IPS DF 6.9 (cell line): ENCODE results near the gene GBP4.

Experiments used
- DNase-seq: peaks from one replicate; pipeline ENCODE4 v3.0.0-alpha.2; 2013; ENCODE audit warnings: low read depth, low spot score
- H3K27ac ChIP-seq: one replicate; pipeline ENCODE4 v1.5.1; 2013; ENCODE audit warnings: low read length, control low read depth
- H3K27me3 ChIP-seq: 2 replicates; pipeline ENCODE4 v1.6.1; 2013; ENCODE audit warnings: mild to moderate bottlenecking, low read length; ENCODE audit not compliant: control insufficient read depth, insufficient read depth
- H3K36me3 ChIP-seq: 2 replicates; pipeline ENCODE4 v1.6.1; 2013; ENCODE audit warnings: low read length; ENCODE audit not compliant: control insufficient read depth, insufficient read depth
- H3K4me1 ChIP-seq: 2 replicates; pipeline ENCODE4 v1.6.1; 2013; ENCODE audit warnings: low read length; ENCODE audit not compliant: control insufficient read depth, insufficient read depth
- H3K4me3 ChIP-seq: 2 replicates; pipeline ENCODE4 v1.5.1; 2013; ENCODE audit warnings: mild to moderate bottlenecking, low read length
- H3K9me3 ChIP-seq: 2 replicates; pipeline ENCODE4 v1.6.1; 2013; ENCODE audit warnings: low read length, inconsistent platforms; ENCODE audit not compliant: control insufficient read depth, insufficient read depth
- WGBS: extraction: QIAGEN DNeasy Blood & Tissue Kit; methylation state at CpG from one replicate; pipeline ENCODE4 v1.1.7; 2013; ENCODE audit warnings: mixed read lengths, missing lambda C conversion rate; ENCODE audit not compliant: insufficient read length, insufficient coverage; 5-methylcytosine and 5-hydroxymethylcytosine counted together

GBP4 gene

DNA sequence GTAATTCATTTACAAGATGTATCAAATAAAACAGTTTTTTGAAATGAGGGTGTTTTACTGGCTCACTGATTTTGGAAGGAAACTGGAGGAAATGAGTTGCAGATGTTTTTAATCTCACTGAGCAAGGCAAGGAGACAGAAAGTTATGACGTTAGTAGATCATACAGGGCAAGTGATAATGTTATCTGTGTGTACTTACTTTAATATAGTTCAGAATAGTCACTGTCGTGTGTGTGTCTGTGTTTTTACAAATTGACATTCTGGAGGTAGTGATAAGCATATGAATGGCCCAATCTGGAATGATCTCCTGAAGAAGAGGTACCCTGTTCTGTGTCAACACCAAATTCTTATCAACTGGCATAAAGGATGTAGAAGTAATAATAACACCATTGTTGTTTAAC, 1.9 kb upstream of the GBP4 start:
- no peaks in the 10 kb centered on the region for H3K36me3 ChIP-seq
- WGBS: no CpG with 5 or more reads among the region's 2 CpGs
- peaks cover 3% of the 10 kb centered on the region; the same call in 1 of the 2 replicates for H3K9me3 ChIP-seq
- H3K27ac ChIP-seq: no peak overlapping the region
- DNase-seq: no peak
- H3K4me1 ChIP-seq: peaks cover 1% of the 10 kb centered on the region; the same call in 1 of the 2 replicates
- H3K27me3 ChIP-seq: no peaks in the 10 kb centered on the region
- no peak overlapping the region for H3K4me3 ChIP-seq

GRCh38 chr1:89199525-89200031, 836 bp upstream of the GBP4 start:
- peaks cover 1% of the 10 kb centered on the region; the same call in 1 of the 2 replicates for H3K4me1 ChIP-seq
- H3K4me3 ChIP-seq: no peak overlapping the region
- no peaks in the 10 kb centered on the region for H3K27me3 ChIP-seq
- no peaks in the 10 kb centered on the region for H3K36me3 ChIP-seq
- no peak for DNase-seq
- no peaks in the 10 kb centered on the region for H3K9me3 ChIP-seq
- WGBS: no CpG with 5 or more reads among the region's 1 CpG
- H3K27ac ChIP-seq: no peak overlapping the region

- Histone ChIP-seq H3K27ac (no peak overlapping the region), H3K4me1 (peaks cover 1% of the 10 kb centered on the region; the same call in 1 of the 2 replicates), H3K4me3 (no peak overlapping the region), H3K36me3 (no peaks in the 10 kb centered on the region), H3K27me3 (no peaks in the 10 kb centered on the region), H3K9me3 (no peaks in the 10 kb centered on the region)
- no CpG with 5 or more reads among the region's 8 CpGs for WGBS
- DNase-seq: no peak
These were observed 661 bp downstream of the GBP4 start for GRCh38 chr1:89198081-89198480.

- WGBS: no CpG with 5 or more reads among the region's 3 CpGs
- H3K27me3 ChIP-seq: no peaks in the 10 kb centered on the region
- H3K4me1 ChIP-seq: peaks cover 1% of the 10 kb centered on the region; the same call in 1 of the 2 replicates
- H3K36me3 ChIP-seq: no peaks in the 10 kb centered on the region
- no peak overlapping the region for H3K4me3 ChIP-seq
- no peaks in the 10 kb centered on the region for H3K9me3 ChIP-seq
- H3K27ac ChIP-seq: no peak overlapping the region
- no peak for DNase-seq
These were observed 3.3 kb downstream of the GBP4 start for GRCh38 chr1:89195476-89195875.

DNA sequence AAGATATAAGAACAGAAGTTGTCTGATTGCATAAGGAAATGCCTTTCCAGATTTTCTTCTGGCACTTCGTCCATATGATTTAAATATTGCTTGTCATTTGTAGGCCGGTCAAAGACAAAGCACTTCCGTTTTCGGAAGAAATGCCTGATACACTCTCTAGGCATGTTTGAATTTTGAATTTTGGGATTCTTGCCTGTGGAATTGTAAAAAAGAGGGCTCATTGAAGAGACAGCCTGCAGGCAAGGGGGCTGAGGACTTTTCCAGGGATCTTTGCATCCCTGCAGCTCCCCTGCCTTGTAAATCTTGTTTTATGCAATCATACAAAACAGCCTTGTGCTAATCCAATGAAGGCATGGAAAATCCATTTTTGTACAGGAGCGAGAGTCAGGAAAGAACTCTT, 7.4 kb downstream of the GBP4 start:
- H3K27ac ChIP-seq: no peak overlapping the region
- H3K36me3 ChIP-seq: no peaks in the 10 kb centered on the region
- WGBS: no CpG with 5 or more reads among the region's 5 CpGs
- H3K27me3 ChIP-seq: no peaks in the 10 kb centered on the region
- H3K9me3 ChIP-seq: no peaks in the 10 kb centered on the region
- DNase-seq: no peak
- H3K4me3 ChIP-seq: no peak overlapping the region
- no peaks in the 10 kb centered on the region for H3K4me1 ChIP-seq

DNA sequence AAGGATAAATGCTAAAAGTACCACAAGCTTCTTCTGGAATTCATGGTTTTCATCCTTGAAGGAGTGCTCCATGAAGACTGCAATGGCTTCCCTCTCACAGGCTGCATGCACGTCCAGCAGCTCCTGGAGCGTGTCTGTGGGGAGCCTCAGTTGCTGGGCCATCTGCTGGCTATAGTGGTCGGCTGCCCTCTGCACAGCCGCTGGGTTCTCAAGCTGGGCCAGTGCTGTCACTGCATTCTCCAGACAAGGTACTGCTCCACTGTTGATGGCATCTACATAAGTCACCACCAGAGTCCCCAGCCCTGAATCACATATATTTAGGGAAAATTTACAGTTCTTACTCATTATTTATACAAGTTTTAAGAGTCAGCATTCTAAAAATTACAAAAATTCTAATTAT, 8.7 kb downstream of the GBP4 start:
- Histone ChIP-seq H3K4me1 (no peaks in the 10 kb centered on the region), H3K4me3 (no peak overlapping the region), H3K27ac (no peak overlapping the region), H3K36me3 (no peaks in the 10 kb centered on the region), H3K27me3 (no peaks in the 10 kb centered on the region), H3K9me3 (no peaks in the 10 kb centered on the region)
- no CpG with 5 or more reads among the region's 4 CpGs for WGBS
- no peak for DNase-seq

- Histone ChIP-seq H3K36me3 (no peaks in the 10 kb centered on the region), H3K4me1 (no peaks in the 10 kb centered on the region), H3K27ac (no peak overlapping the region), H3K9me3 (no peaks in the 10 kb centered on the region), H3K4me3 (no peak overlapping the region), H3K27me3 (no peaks in the 10 kb centered on the region)
- no CpG with 5 or more reads among the region's 2 CpGs for WGBS
- no peak for DNase-seq
These were observed 19.4 kb downstream of the GBP4 start for GRCh38 chr1:89179343-89179742.

GRCh38 chr1:89176971-89177370, 21.8 kb downstream of the GBP4 start:
- H3K4me3 ChIP-seq: no peak overlapping the region
- H3K36me3 ChIP-seq: no peaks in the 10 kb centered on the region
- WGBS: no CpG with 5 or more reads among the region's 2 CpGs
- H3K27ac ChIP-seq: no peak overlapping the region
- H3K9me3 ChIP-seq: no peaks in the 10 kb centered on the region
- H3K4me1 ChIP-seq: no peaks in the 10 kb centered on the region
- no peak for DNase-seq
- no peaks in the 10 kb centered on the region for H3K27me3 ChIP-seq

DNA sequence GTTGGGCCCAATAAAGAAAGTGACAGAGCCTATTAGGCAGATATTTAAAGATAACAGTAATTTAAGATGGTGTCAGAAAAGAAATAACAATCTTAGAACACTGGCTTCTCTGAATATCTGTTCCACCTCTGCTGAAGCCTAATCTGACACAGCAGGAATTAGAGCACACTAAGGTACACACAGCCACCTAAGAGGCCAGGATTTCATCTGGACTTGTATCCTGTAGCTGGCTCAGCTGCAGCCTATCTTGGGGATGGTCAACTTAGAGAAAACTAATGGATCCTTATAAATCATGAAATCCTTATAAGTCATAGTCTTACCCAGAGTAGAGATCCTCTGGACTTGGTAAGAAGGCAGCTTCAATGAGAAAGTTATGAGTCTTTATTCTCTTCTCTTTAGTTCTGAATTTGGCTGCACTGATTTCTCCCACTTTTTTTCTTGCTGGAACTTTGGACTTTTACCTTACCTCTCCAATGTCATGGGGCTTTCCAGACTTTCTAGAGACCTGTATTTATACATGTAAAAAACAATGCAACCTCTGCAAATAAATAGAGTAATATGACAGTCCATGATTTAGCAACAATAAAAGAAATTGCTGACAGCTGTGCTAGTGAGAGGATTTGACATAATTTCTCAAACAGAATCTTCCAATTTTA, 23.0 kb downstream of the GBP4 start, which contains the start of gene GBP7:
Gene GBP7, minus strand, starts transcription at position 403 of the 656 bp plus-strand sequence. CDS start 4,068 bp downstream, outside the sequence.
- Histone ChIP-seq H3K27ac (no peak within 1 kb of the TSS), H3K27me3 (no peaks in the 10 kb centered on the region), H3K4me3 (no peak within 1 kb of the TSS), H3K4me1 (no peaks in the 10 kb centered on the region), H3K9me3 (no peaks in the 10 kb centered on the region), H3K36me3 (no peaks in the 10 kb centered on the region)
- DNase-seq: no peak

DNA sequence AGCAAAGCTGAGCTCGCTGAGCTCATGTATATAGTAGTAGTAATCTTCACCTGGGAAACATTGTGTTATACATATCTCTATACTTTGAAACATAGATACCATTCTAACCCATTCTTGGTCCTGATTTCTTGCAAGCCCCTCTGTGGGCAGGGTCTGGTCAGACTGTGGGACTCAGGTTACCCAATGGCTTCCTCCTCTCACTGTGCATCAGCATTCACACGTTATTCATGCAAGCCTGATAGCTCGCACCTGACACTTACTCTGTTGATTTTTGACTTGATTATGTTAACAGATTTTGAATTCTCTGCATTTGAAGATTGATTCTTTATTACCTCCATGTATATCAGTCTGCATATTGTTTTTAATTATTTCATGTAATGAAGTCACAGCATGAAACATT, 24.3 kb downstream of the GBP4 start:
- no CpG with 5 or more reads among the region's 3 CpGs for WGBS
- H3K4me1 ChIP-seq: no peaks in the 10 kb centered on the region
- no peak overlapping the region for H3K27ac ChIP-seq
- H3K4me3 ChIP-seq: no peak overlapping the region
- no peaks in the 10 kb centered on the region for H3K36me3 ChIP-seq
- H3K9me3 ChIP-seq: no peaks in the 10 kb centered on the region
- H3K27me3 ChIP-seq: no peaks in the 10 kb centered on the region
- DNase-seq: no peak
